HUES64 (cell line): ENCODE data around the gene PPP5C.
A peak's percentile ranks its signal among the peaks of the same experiment; 100 is the strongest.

Source experiments
- H3K27ac ChIP-seq: 2 replicates; pipeline ENCODE4 v1.7.0; 2013; ENCODE audit warnings: low read depth, low read length, inconsistent platforms
- H3K27me3 ChIP-seq: 2 replicates; pipeline ENCODE4 v1.6.1; 2013; ENCODE audit warnings: mild to moderate bottlenecking, low read length; ENCODE audit not compliant: insufficient read depth
- H3K36me3 ChIP-seq: 2 replicates; pipeline ENCODE4 v1.6.1; 2013; ENCODE audit warnings: mild to moderate bottlenecking, low read length; ENCODE audit not compliant: insufficient read depth
- H3K4me1 ChIP-seq: 2 replicates; pipeline ENCODE4 v1.6.1; 2013; ENCODE audit warnings: mild to moderate bottlenecking, low read length, moderate library complexity; ENCODE audit not compliant: insufficient read depth
- H3K4me3 ChIP-seq: 2 replicates; pipeline ENCODE4 v1.5.1; 2013; ENCODE audit warnings: mild to moderate bottlenecking, low read length, moderate library complexity
- H3K9ac ChIP-seq: 2 replicates; pipeline ENCODE4 v1.6.1; 2013; ENCODE audit warnings: mild to moderate bottlenecking, low read depth, low read length
- H3K9me3 ChIP-seq: 2 replicates; pipeline ENCODE4 v1.6.1; 2013; ENCODE audit warnings: low read depth, low read length; ENCODE audit not compliant: insufficient read depth
- WGBS: fragments of 150-250, 120-280 bp; methylation state at CpG from one replicate; pipeline ENCODE4 v1.1.7; 2013; ENCODE audit warnings: missing lambda C conversion rate; 5-methylcytosine and 5-hydroxymethylcytosine counted together

Gene PPP5C

DNA sequence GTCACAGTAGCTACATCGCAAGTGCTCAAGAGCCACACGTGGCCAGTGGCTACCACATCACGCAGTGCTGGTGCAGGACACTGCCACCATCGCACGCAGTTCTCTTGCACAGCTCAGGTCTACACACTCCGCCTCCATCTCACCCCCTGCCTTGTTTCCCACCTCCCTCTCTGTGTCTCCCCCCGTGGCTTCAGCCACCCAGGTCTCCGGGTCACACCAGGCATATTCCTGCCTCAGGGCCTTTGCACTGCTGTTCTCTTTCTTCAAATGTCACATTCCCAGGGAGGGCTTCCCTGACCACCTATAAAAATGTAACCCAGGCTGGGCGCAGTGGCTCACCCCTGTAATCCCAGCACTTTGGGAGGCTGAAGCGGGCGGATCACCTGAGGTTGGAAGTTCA, 55.8 kb downstream of the PPP5C start:
- WGBS, result 86% methylated on average over 11 of the region's 11 CpGs

DNA sequence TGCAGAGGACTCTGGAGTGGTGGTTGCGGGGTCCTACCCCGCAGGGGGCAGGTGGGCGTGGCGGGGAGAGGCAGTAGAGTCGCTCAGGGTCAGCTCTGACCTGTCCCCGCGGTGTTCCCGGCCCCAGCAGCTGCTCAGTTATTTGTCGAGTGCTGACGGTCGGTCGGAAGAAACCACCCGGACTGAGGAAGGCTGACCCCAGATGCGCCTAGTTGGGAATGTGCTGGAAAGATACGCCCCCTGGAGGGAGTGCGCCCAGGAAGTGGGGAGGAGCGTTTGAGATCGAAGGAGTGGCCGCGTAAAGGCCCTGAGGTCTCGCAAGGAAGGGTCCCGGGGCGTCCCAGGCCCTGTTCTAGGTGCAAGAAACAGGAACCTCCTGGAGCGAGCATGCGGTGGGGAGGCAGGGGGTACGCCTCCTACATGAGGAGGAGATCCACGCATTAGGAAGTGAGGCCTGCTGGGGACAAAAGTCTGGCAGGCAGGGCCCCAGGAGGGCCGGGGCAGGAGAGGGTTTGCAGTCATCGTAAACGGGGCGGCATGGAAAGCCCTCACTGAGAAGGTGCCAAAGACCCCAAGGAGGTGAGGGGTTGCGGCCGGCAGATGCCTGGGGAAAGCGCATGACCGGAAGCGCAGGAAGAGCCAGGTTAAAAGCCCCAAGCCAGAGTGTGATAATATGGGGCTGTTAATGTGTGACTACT, 57.3 kb downstream of the PPP5C start:
- no peaks in the 10 kb centered on the region for H3K9me3 ChIP-seq
- peak overlapping the region; percentile 15; the same call in 1 of the 2 replicates for H3K9ac ChIP-seq
- H3K4me1 ChIP-seq, result peaks cover 24% of the 10 kb centered on the region
- peak overlapping the region; percentile 59 for H3K4me3 ChIP-seq
- 6% methylated on average over 36 of the region's 36 CpGs for WGBS
- H3K36me3 ChIP-seq, result no peaks in the 10 kb centered on the region
- H3K27me3 ChIP-seq, result peaks cover 36% of the 10 kb centered on the region
- peak overlapping the region; percentile 35; the same call in 1 of the 2 replicates for H3K27ac ChIP-seq

More for the DNA sequence above, 55.8 kb downstream of the PPP5C start:
- Histone ChIP-seq H3K9ac (no peak overlapping the region), H3K36me3 (no peaks in the 10 kb centered on the region), H3K27ac (no peak overlapping the region), H3K4me3 (no peak overlapping the region), H3K27me3 (peaks cover 33% of the 10 kb centered on the region), H3K9me3 (no peaks in the 10 kb centered on the region), H3K4me1 (peaks cover 16% of the 10 kb centered on the region)

- Histone ChIP-seq H3K9me3 (no peaks in the 10 kb centered on the region), H3K36me3 (no peaks in the 10 kb centered on the region), H3K27me3 (peaks cover 36% of the 10 kb centered on the region), H3K4me1 (peaks cover 24% of the 10 kb centered on the region), H3K4me3 (peak overlapping the region; percentile 59), H3K27ac (no peak overlapping the region), H3K9ac (no peak overlapping the region; the same call in 1 of the 2 replicates)
- 38% methylated on average over 37 of the region's 41 CpGs for WGBS
Observed at GRCh38 chr19:46404753-46405468, 58.0 kb downstream of the PPP5C start.

- Histone ChIP-seq H3K9me3 (no peaks in the 10 kb centered on the region), H3K4me1 (peaks cover 24% of the 10 kb centered on the region), H3K27ac (no peak overlapping the region), H3K27me3 (peaks cover 43% of the 10 kb centered on the region), H3K4me3 (peak overlapping the region; percentile 32; the same call in 1 of the 2 replicates), H3K9ac (no peak overlapping the region), H3K36me3 (peaks cover 7% of the 10 kb centered on the region)
- 16% methylated on average over 6 of the region's 6 CpGs for WGBS
Observed at GRCh38 chr19:46406976-46407375, 60.1 kb downstream of the PPP5C start.

DNA sequence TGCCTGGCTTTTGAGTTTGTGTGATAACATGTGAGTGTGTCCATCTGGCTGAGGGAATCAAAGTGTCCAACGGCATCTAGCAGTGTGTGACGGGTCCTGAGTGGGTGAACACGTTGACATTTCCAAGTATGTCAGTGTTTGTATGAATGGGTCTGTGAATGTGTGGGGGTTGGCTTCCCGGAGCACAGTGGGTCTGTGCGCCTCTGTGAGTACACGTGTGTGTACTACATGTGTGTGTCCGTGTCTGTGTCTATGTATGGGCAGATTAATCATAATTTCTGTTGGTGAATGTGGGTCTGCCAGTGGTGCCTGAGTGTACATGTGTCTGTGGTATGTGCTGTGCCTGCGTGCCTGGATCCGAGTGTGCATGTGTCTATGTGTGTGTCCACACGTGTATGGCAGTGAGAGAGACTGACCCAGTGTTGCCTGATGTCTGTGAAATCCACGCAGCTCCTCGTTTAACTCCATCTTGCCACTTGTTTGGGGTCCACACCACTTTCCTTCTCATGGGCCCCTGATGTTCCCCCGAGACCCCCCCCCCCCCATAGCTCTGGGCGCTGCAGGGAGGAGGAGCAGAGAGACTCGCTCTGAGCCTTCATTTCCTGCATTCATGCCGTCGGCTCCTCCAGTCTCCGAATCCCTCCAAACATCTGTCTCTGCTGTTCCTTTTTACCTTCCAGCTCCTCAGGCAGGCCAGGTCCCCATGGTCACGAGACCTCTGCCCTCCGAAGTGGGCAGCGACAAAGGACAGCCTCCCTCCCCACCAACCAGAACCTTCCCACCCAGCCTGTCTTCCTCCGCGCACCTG, 61.2 kb downstream of the PPP5C start:
- WGBS, result 38% methylated on average over 23 of the region's 23 CpGs
- H3K4me1 ChIP-seq, result peaks cover 24% of the 10 kb centered on the region
- peak overlapping the region; percentile 54; the same call in 1 of the 2 replicates for H3K27ac ChIP-seq
- H3K4me3 ChIP-seq, result peak overlapping the region; percentile 58
- H3K36me3 ChIP-seq, result peaks cover 7% of the 10 kb centered on the region
- peaks cover 53% of the 10 kb centered on the region for H3K27me3 ChIP-seq
- peak overlapping the region; percentile 51 for H3K9ac ChIP-seq
- H3K9me3 ChIP-seq, result no peaks in the 10 kb centered on the region

DNA sequence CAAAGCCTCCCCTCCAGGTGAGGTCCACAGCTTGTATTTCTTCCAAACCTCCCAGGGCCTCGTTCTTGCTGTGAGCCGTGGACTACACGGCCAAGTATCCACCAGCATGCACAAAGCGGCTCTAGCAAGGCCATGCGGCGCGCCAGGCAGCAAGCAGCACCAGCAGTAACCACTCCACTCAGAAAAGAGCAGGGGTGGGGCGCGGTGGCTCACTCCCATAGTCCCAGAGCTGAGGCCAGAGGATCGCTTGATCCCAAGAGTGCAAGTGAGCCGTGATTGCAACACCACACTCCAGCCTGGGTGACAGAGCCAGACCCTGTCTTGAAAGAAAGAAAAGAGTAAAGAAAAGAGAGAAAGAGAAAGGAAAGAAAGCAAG, 61.8 kb downstream of the PPP5C start:
- WGBS, result 7% methylated on average over 11 of the region's 11 CpGs
- H3K27ac ChIP-seq, result peak overlapping the region; percentile 54; the same call in 1 of the 2 replicates
- H3K9ac ChIP-seq, result peak overlapping the region; percentile 51

DNA sequence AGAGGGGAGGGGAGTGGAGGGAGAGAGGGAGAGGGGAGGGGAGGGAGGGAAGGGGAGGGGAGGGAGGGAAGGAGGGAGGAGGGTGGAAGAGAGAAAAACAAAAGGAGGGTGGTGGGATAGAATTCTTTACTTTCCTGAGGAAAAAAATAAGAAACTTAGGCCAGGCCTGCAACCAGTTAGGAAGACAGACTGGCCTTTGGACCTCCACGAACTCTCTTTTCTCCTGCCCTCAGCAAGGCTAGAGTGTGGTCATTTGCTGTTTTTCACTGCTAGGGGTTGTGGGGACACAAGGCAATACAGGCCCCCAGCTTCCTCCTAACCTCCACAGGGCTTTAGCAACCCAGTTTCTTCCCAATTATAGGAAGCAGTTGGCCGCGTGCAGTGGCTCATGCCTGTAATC, 62.3 kb downstream of the PPP5C start:
- peaks cover 45% of the 10 kb centered on the region for H3K27me3 ChIP-seq
- peaks cover 7% of the 10 kb centered on the region for H3K36me3 ChIP-seq
- no peaks in the 10 kb centered on the region for H3K9me3 ChIP-seq
- H3K4me1 ChIP-seq, result peaks cover 23% of the 10 kb centered on the region
- no peak overlapping the region for H3K4me3 ChIP-seq
- no peak overlapping the region for H3K9ac ChIP-seq
- no peak overlapping the region; the same call in 1 of the 2 replicates for H3K27ac ChIP-seq
- 59% methylated on average over 3 of the region's 3 CpGs for WGBS

More for the DNA sequence above, 61.8 kb downstream of the PPP5C start:
- no peaks in the 10 kb centered on the region for H3K9me3 ChIP-seq
- peaks cover 24% of the 10 kb centered on the region for H3K4me1 ChIP-seq
- H3K27me3 ChIP-seq, result peaks cover 51% of the 10 kb centered on the region
- H3K4me3 ChIP-seq, result peak overlapping the region; percentile 58
- peaks cover 7% of the 10 kb centered on the region for H3K36me3 ChIP-seq

DNA sequence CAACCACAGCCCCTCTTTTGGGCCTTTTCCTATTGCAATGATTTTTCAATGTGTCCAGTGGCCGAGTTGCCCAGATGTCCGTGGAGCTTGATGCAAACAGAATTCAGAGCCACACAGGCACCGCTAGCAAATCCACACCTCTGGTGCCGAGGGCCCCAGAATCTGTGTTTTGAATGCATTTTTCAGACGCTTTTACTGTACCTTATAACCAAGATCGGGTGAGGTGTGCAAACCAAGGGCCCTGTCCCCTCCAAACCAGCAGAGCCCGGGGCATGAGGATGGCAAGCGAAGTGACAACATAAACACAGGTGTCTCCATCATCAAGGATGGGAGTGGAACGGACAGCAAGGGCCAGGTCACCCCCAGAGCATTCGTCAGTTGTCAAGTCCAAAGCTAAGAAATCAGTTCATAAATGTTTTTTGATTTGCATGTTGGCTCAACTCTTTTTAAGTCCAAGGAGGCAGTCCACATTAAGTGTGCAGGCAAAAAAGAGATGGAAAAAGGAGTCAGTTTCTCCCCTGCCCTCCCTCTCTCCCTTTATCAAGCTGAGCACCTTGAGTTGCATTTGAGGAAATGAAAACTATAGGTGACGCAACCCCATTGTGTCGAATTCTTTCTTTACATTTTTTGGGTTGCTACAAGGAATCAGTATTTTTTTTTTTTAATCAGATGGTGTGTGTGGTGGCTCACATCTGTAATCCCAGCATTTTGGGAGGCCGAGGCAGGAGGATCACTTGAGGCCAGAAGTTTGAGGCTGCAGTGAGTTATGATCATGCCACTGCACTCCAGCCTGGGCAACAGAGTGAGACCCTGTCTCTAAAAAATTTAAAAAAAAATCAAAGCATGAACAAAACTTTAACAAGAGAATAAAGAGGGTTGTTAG, 63.6 kb downstream of the PPP5C start:
- WGBS, result 94% methylated on average over 13 of the region's 13 CpGs
- peaks cover 7% of the 10 kb centered on the region for H3K36me3 ChIP-seq
- peaks cover 14% of the 10 kb centered on the region for H3K4me1 ChIP-seq
- no peaks in the 10 kb centered on the region for H3K9me3 ChIP-seq
- H3K27ac ChIP-seq, result no peak overlapping the region
- no peak overlapping the region for H3K4me3 ChIP-seq
- H3K27me3 ChIP-seq, result peaks cover 33% of the 10 kb centered on the region
- H3K9ac ChIP-seq, result no peak overlapping the region

DNA sequence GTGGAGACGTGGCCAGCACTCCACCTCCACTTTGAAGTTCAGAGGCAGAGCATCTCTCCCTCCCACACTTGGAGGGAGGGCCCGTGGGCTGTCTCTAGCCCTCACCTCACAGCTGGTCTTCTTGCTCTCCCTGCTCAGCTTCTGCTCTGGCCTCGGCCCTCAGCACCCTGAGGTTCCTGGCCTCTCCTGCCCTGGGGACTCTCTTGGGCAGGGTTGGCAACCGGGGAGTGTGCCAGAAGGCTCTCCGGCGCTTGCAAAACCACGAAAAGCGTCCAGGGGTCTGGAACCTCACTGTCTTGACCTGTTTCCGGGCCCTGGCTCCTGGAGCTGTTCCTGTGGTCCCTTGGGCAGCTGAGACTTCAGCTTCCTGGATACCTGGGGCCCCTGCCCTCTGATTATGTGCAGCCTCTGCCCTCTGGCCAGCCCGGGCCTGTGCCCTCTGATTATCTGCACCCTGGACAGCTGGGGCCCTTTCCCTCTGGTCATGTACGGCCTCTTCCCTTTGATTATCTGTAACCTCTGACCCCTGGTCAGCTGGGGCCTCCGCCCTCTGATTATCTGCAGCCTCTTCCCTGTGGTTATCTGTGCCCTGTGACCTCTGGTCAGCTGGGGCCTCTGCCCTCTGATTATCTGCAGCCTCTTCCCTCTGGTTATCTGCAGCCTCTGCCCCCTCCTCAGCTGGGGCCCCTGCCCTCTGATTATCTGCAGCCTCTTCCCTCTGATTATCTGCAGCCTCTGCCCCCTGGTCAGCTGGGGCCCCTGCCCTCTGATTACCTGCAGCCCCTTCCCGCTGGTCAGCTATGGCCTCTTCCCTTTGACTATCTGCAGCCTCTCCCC, 64.4 kb downstream of the PPP5C start:
- Histone ChIP-seq H3K27ac (no peak overlapping the region), H3K27me3 (peaks cover 27% of the 10 kb centered on the region), H3K4me1 (peaks cover 14% of the 10 kb centered on the region), H3K9me3 (no peaks in the 10 kb centered on the region), H3K4me3 (peak overlapping the region; percentile 79), H3K36me3 (peaks cover 7% of the 10 kb centered on the region), H3K9ac (no peak overlapping the region)
- WGBS, result 87% methylated on average over 13 of the region's 13 CpGs
